ENCODE data around the gene CENPN.

GRCh38 chr16:80971819-80972218 is 35.2 kb upstream of the CENPN start:
- TF ChIP-seq POLR2AphosphoS5 (IDR thresholded peaks at IDR 0.05) (no peak), POLR2A (IDR thresholded peaks at IDR 0.05; ENCODE audit: low read depth) (no peak)

Data from esophagus muscularis mucosa (tissue), 2 donors.